GM19324 (cell line): ENCODE measurements around the gene HS6ST2.

Source experiments
- ATAC-seq: cut with Tn5 transposase; IDR thresholded peaks from one replicate; pipeline ENCODE4 v1.9.1; 2021; ENCODE audit warnings: mild to moderate bottlenecking, moderate library complexity; ENCODE audit not compliant: unreplicated experiment, low FRiP score

Gene HS6ST2

GRCh38 chrX:132584936-132585335 lies 373.5 kb downstream of the HS6ST2 start:
- ATAC-seq, result no peak

GRCh38 chrX:132576939-132577338 lies 381.5 kb downstream of the HS6ST2 start:
- ATAC-seq, result no peak
